ENCODE data around the gene TOB1. TPM values are rescaled to one million over a fixed set of nuclear protein-coding genes. Genes with fewer than 3 reads are reported as not detected.

Gene TOB1
- total RNA-seq, 2 experiments from 2014 or later, result 419 to 449 TPM

DNA sequence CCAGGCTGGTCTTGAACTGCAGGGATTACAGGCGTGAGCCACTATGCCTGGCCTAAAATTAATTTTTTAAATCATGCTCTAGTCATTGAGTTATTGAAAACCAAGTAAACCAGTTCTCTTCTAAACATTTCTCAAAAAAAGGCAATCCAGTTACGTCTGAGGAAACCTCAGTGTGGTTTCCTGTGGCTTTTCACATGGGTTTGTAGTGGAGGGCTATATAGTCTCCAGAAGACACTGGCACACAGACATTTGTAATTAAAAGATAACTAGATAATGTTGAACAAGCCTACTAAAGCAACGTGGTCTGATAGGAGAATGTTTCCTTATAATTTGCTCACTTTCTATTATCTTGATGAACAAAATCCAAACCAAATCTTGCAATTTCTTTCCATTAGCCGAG, 5.2 kb upstream of the TOB1 start:
- peaks cover 49% of the 10 kb centered on the region for H3K4me1 ChIP-seq (ENCODE audit: insufficient read depth, low read length)
- intact Hi-C loops (cut with DNase I, micrococcal nuclease), result loop anchor here in 1 of 2 experiments (1.0 kb wide), 1 partner anchor 39 kb away; no protein-coding TSS in a partner anchor
- no peak overlapping the region for H3K27ac ChIP-seq (ENCODE audit: low read depth in 1 of 2, low read length in 2 of 2)
- Mint-ChIP-seq H3K4me1 (ENCODE audit: low read depth) (peaks cover 62% of the 10 kb centered on the region), H3K27me3 (no peaks in the 10 kb centered on the region), H3K4me3 (peak overlapping the region; percentile 79), H3K36me3 (ENCODE audit: low read depth) (peaks cover 15% of the 10 kb centered on the region), H3K27ac (peak overlapping the region; percentile 76), H3K9me3 (no peaks in the 10 kb centered on the region)
- H3K9me3 ChIP-seq (ENCODE audit: control insufficient read depth in 1 of 2, insufficient read depth in 1 of 2, low read length in 2 of 2), result no peaks in the 10 kb centered on the region
- ChIA-PET POLR2A (interaction anchor here (0.7 to 3.2 kb wide), 9 partner anchors 12 to 77 kb away, joined by 3 to 26 read pairs (median 10); no protein-coding TSS in a partner anchor), CTCF (interaction anchor here (1.2 to 2.1 kb wide), 4 partner anchors 8 to 86 kb away, joined by 3 to 10 read pairs (median 5); no protein-coding TSS in a partner anchor)
- H3K27me3 ChIP-seq (ENCODE audit: control insufficient read depth in 1 of 2, insufficient read depth in 2 of 2, low read length in 2 of 2), result no peaks in the 10 kb centered on the region
- H3K36me3 ChIP-seq (ENCODE audit: insufficient read depth, low read length), result no peaks in the 10 kb centered on the region
- peak in 8 of 14 experiments; percentile 19 to 88 (median 42) for DNase-seq
- TF ChIP-seq, protein P1, sequence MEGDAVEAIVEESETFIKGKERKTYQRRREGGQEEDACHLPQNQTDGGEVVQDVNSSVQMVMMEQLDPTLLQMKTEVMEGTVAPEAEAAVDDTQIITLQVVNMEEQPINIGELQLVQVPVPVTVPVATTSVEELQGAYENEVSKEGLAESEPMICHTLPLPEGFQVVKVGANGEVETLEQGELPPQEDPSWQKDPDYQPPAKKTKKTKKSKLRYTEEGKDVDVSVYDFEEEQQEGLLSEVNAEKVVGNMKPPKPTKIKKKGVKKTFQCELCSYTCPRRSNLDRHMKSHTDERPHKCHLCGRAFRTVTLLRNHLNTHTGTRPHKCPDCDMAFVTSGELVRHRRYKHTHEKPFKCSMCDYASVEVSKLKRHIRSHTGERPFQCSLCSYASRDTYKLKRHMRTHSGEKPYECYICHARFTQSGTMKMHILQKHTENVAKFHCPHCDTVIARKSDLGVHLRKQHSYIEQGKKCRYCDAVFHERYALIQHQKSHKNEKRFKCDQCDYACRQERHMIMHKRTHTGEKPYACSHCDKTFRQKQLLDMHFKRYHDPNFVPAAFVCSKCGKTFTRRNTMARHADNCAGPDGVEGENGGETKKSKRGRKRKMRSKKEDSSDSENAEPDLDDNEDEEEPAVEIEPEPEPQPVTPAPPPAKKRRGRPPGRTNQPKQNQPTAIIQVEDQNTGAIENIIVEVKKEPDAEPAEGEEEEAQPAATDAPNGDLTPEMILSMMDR (IDR thresholded peaks at IDR 0.05), result no peak
- peak; percentile 19 for ATAC-seq (ENCODE audit: poor library complexity)
- H3K4me3 ChIP-seq (ENCODE audit: low read length), result no peak overlapping the region

DNA sequence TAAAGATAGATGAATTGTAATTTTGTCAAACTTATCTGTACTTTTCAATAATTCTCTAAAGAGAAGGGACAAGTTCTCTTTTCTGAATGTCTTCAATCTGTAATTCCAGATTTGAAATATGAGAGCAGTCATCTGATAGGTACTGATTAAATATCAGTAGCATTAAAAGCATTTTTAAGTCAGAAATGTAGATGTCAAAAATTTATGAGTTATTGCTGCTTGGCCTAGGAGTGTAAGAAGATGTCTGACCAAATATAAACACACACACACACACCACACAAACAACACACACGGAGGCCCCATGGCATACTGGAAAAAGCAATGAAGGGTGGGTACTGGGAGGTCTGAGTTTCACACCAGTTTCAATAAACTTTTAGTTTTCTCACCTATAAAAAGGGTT, 2.4 kb upstream of the TOB1 start:
- ChIA-PET CTCF (no interaction called here), POLR2A (no interaction called here)
- TF ChIP-seq, protein P1 (IDR thresholded peaks at IDR 0.05), result no peak
- Histone ChIP-seq H3K4me3 (ENCODE audit: low read length) (no peak overlapping the region), H3K4me1 (ENCODE audit: insufficient read depth, low read length) (peaks cover 51% of the 10 kb centered on the region), H3K9me3 (ENCODE audit: control insufficient read depth in 1 of 2, insufficient read depth in 1 of 2, low read length in 2 of 2) (no peaks in the 10 kb centered on the region), H3K36me3 (ENCODE audit: insufficient read depth, low read length) (peaks cover 5% of the 10 kb centered on the region), H3K27ac (ENCODE audit: low read depth in 1 of 2, low read length in 2 of 2) (no peak overlapping the region), H3K27me3 (ENCODE audit: control insufficient read depth in 1 of 2, insufficient read depth in 2 of 2, low read length in 2 of 2) (no peaks in the 10 kb centered on the region)
- intact Hi-C loops (cut with DNase I, micrococcal nuclease), result loop anchor here (5.0 to 10.0 kb wide), 2 partner anchors 89 to 386 kb away; no protein-coding TSS in a partner anchor
- no peak for DNase-seq
- peaks cover 35% of the 10 kb centered on the region for H3K36me3 Mint-ChIP-seq (ENCODE audit: low read depth)
- peak overlapping the region; percentile 92 for H3K4me3 Mint-ChIP-seq
- peaks cover 5% of the 10 kb centered on the region for H3K27me3 Mint-ChIP-seq
- no peaks in the 10 kb centered on the region for H3K9me3 Mint-ChIP-seq
- peaks cover 72% of the 10 kb centered on the region for H3K4me1 Mint-ChIP-seq (ENCODE audit: low read depth)
- peak overlapping the region; percentile 98 for H3K27ac Mint-ChIP-seq
- no peak for ATAC-seq (ENCODE audit: poor library complexity)

DNA sequence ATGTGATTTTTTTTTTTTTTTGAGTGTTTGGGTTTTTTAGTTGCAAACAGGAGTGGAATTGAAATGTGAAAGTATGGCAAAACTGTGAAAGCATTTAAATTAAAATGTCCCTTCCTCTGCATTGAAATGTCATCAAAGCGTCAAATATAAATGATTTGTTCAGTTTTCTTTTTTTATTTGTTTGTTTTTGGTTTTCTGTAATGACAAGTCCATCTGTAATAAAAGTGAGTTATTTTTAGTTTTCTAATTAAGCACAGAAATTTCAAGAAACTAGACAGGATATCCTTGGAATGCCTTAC, 1.9 kb upstream of the TOB1 start:
- no peak for ATAC-seq (ENCODE audit: poor library complexity)
- TF ChIP-seq, protein P1 (IDR thresholded peaks at IDR 0.05), result no peak
- peaks cover 5% of the 10 kb centered on the region for H3K27me3 Mint-ChIP-seq
- peak overlapping the region; percentile 98 for H3K27ac Mint-ChIP-seq
- peaks cover 10% of the 10 kb centered on the region for H3K36me3 ChIP-seq (ENCODE audit: insufficient read depth, low read length)
- H3K9me3 ChIP-seq (ENCODE audit: control insufficient read depth in 1 of 2, insufficient read depth in 1 of 2, low read length in 2 of 2), result no peaks in the 10 kb centered on the region
- H3K4me3 Mint-ChIP-seq, result peak overlapping the region; percentile 92
- H3K27ac ChIP-seq (ENCODE audit: low read depth in 1 of 2, low read length in 2 of 2), result peak overlapping the region; percentile 92 to 98
- peaks cover 40% of the 10 kb centered on the region for H3K36me3 Mint-ChIP-seq (ENCODE audit: low read depth)
- no peaks in the 10 kb centered on the region for H3K27me3 ChIP-seq (ENCODE audit: control insufficient read depth in 1 of 2, insufficient read depth in 2 of 2, low read length in 2 of 2)
- POLR2A ChIA-PET, result interaction anchor here (0.9 to 8.2 kb wide), 17 partner anchors 11 to 1046 kb away, joined by 3 to 278 read pairs (median 31); partner anchors contain the start of genes LUC7L3, RSAD1 and UTP18
- peaks cover 72% of the 10 kb centered on the region for H3K4me1 Mint-ChIP-seq (ENCODE audit: low read depth)
- intact Hi-C loops (cut with DNase I, micrococcal nuclease), result loop anchor here (5.0 to 10.0 kb wide), 2 partner anchors 89 to 387 kb away; no protein-coding TSS in a partner anchor
- no peaks in the 10 kb centered on the region for H3K9me3 Mint-ChIP-seq
- no peak for DNase-seq
- peak overlapping the region; percentile 92 for H3K4me3 ChIP-seq (ENCODE audit: low read length)
- CTCF ChIA-PET, result interaction anchor here (0.6 to 1.4 kb wide), 4 partner anchors 10 to 1649 kb away, joined by 3 to 5 read pairs (median 3); no protein-coding TSS in a partner anchor
- peaks cover 53% of the 10 kb centered on the region for H3K4me1 ChIP-seq (ENCODE audit: insufficient read depth, low read length)
